GM12878 (cell line): Measurements from ENCODE around the gene PRKRA. TPM values are rescaled to one million over a fixed set of nuclear protein-coding genes. Genes with fewer than 3 reads are reported as not detected.

Experiments used
- ATF3 ChIP-seq: IDR thresholded peaks from 2 replicates; pipeline ENCODE4 v1.6.1; 2011; ENCODE audit warnings: low read depth, mild to moderate bottlenecking, low read length, moderate library complexity, borderline replicate concordance; ENCODE audit errors: extremely low read depth
- CBFB ChIP-seq: IDR thresholded peaks from 2 replicates; pipeline ENCODE4 v1.6.1; 2016; ENCODE audit warnings: antibody characterized with exemption, low read depth
- ELK1 ChIP-seq: IDR thresholded peaks from 2 replicates; pipeline ENCODE4 v1.6.1; 2012; ENCODE audit warnings: low read depth, low read length, improper control_type of control experiment
- IRF4 ChIP-seq: IDR thresholded peaks from 2 replicates; pipeline ENCODE4 v1.6.1; 2011; ENCODE audit warnings: low read depth, low read length
- NFIC ChIP-seq: IDR thresholded peaks from 2 replicates; pipeline ENCODE4 v1.6.1; 2012; ENCODE audit warnings: low read depth, mild to moderate bottlenecking, inconsistent platforms, low read length, moderate library complexity
- NR2C1 ChIP-seq: fragments of 450-650 bp; IDR thresholded peaks from 2 replicates; pipeline ENCODE4 v1.6.1; 2017; ENCODE audit warnings: antibody characterized with exemption, mild to moderate bottlenecking, moderate library complexity
- RBBP5 ChIP-seq: fragments of 200-600 bp; sonication (generic); conservative IDR thresholded peaks from 2 replicates; pipeline ENCODE4 v1.6.1; 2016
- RCOR1 ChIP-seq: conservative IDR thresholded peaks from 2 replicates; pipeline ENCODE4 v1.6.1; 2012; ENCODE audit warnings: low read depth, low read length, improper control_type of control experiment
- SIX5 ChIP-seq: IDR thresholded peaks from 2 replicates; pipeline ENCODE4 v1.6.1; 2011; ENCODE audit warnings: mild to moderate bottlenecking, low read depth, low read length, moderate library complexity; ENCODE audit not compliant: severe bottlenecking
- SPI1 ChIP-seq: IDR thresholded peaks from 2 replicates; pipeline ENCODE4 v1.6.1; 2011; ENCODE audit warnings: low read depth, mild to moderate bottlenecking, low read length, moderate library complexity, borderline replicate concordance; ENCODE audit not compliant: insufficient read depth
- USF2 ChIP-seq: IDR thresholded peaks from 2 replicates; pipeline ENCODE4 v1.6.1; 2011; ENCODE audit warnings: low read depth, low read length, improper control_type of control experiment, borderline replicate concordance
- ZNF217 ChIP-seq: fragments of 450-650 bp; IDR thresholded peaks from 2 replicates; pipeline ENCODE4 v1.6.1; 2017; ENCODE audit warnings: antibody characterized with exemption, mild to moderate bottlenecking
- ZZZ3 ChIP-seq: IDR thresholded peaks from 2 replicates; pipeline ENCODE4 v1.6.1; 2011; ENCODE audit warnings: low read depth; ENCODE audit not compliant: control insufficient read depth, insufficient read length
- polyA plus RNA-seq, 11 experiments: library from polyadenylated mRNA; depleted of rRNA in 4 of 11; unstranded in 6 of 11; stranded (reverse) in 5 of 11; fragments of >200 nt; fragmentation: Nextera tagmentation in 4 of 11; fragmentation: Illumina TruSeq in 1 of 11; extraction: Ambion mirVana in 4 of 11; extraction: Trizol in 1 of 11; gene quantifications; 1 replicate in 1 of 11; 2 replicates in 10 of 11; pipeline versions ENCODE4 v1.2.1 to v1.2.3, GENCODE V29; 2011 to 2016; ENCODE audit warnings: inconsistent platforms in 2 of 11, missing spikeins in 2 of 11, low read depth in 1 of 11
- total RNA-seq, 4 experiments: library from RNA; depleted of rRNA in 3 of 4; stranded (reverse); fragments of >200 nt in 3 of 4; fragmentation: Illumina TruSeq in 1 of 4; extraction: Trizol in 1 of 4; gene quantifications; 2 replicates each; pipeline versions ENCODE4 v1.2.1 to v1.2.3, GENCODE V29; 2013 to 2021
- TF ChIP-seq, protein P1 (sequence below): IDR thresholded peaks from 2 replicates; pipeline ENCODE4 v1.6.1; 2012; ENCODE audit warnings: improper control_type of control experiment, low read depth, low read length; ENCODE audit not compliant: insufficient replicate concordance
- TF ChIP-seq, protein P2 (sequence below): fragments of 450-650 bp; IDR thresholded peaks from 2 replicates; pipeline ENCODE4 v1.6.1; 2017; ENCODE audit warnings: antibody characterized with exemption, mild to moderate bottlenecking, moderate library complexity
- TF ChIP-seq, protein P3 (sequence below): IDR thresholded peaks from 2 replicates; pipeline ENCODE4 v1.6.1; 2012; ENCODE audit warnings: mild to moderate bottlenecking, low read depth, low read length

The PRKRA gene
- total and polyA plus RNA-seq, 10 of the 15 experiments (the other 5 are each of a cell fraction or from before 2014, with no cell fraction given) = 19.1 to 75.6 (median 51.7) TPM

GRCh38 chr2:178450524-178450773, 526 bp downstream of the PRKRA start (continued):
- TF ChIP-seq ELK1 = no peak
- TF ChIP-seq ZZZ3 = no peak
- no peak for TF ChIP-seq NFIC
- TF ChIP-seq USF2 = no peak
- 0 out of 2 replicates have a peak, but pooled peaks have one; percentile 18 for TF ChIP-seq NR2C1
- TF ChIP-seq SIX5 = no peak
- TF ChIP-seq, protein P1, sequence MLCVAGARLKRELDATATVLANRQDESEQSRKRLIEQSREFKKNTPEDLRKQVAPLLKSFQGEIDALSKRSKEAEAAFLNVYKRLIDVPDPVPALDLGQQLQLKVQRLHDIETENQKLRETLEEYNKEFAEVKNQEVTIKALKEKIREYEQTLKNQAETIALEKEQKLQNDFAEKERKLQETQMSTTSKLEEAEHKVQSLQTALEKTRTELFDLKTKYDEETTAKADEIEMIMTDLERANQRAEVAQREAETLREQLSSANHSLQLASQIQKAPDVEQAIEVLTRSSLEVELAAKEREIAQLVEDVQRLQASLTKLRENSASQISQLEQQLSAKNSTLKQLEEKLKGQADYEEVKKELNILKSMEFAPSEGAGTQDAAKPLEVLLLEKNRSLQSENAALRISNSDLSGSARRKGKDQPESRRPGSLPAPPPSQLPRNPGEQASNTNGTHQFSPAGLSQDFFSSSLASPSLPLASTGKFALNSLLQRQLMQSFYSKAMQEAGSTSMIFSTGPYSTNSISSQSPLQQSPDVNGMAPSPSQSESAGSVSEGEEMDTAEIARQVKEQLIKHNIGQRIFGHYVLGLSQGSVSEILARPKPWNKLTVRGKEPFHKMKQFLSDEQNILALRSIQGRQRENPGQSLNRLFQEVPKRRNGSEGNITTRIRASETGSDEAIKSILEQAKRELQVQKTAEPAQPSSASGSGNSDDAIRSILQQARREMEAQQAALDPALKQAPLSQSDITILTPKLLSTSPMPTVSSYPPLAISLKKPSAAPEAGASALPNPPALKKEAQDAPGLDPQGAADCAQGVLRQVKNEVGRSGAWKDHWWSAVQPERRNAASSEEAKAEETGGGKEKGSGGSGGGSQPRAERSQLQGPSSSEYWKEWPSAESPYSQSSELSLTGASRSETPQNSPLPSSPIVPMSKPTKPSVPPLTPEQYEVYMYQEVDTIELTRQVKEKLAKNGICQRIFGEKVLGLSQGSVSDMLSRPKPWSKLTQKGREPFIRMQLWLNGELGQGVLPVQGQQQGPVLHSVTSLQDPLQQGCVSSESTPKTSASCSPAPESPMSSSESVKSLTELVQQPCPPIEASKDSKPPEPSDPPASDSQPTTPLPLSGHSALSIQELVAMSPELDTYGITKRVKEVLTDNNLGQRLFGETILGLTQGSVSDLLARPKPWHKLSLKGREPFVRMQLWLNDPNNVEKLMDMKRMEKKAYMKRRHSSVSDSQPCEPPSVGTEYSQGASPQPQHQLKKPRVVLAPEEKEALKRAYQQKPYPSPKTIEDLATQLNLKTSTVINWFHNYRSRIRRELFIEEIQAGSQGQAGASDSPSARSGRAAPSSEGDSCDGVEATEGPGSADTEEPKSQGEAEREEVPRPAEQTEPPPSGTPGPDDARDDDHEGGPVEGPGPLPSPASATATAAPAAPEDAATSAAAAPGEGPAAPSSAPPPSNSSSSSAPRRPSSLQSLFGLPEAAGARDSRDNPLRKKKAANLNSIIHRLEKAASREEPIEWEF = no peak
- no peak for TF ChIP-seq RBBP5
- TF ChIP-seq SPI1 = no peak
- TF ChIP-seq ZNF217 = no peak
- TF ChIP-seq, protein P2, sequence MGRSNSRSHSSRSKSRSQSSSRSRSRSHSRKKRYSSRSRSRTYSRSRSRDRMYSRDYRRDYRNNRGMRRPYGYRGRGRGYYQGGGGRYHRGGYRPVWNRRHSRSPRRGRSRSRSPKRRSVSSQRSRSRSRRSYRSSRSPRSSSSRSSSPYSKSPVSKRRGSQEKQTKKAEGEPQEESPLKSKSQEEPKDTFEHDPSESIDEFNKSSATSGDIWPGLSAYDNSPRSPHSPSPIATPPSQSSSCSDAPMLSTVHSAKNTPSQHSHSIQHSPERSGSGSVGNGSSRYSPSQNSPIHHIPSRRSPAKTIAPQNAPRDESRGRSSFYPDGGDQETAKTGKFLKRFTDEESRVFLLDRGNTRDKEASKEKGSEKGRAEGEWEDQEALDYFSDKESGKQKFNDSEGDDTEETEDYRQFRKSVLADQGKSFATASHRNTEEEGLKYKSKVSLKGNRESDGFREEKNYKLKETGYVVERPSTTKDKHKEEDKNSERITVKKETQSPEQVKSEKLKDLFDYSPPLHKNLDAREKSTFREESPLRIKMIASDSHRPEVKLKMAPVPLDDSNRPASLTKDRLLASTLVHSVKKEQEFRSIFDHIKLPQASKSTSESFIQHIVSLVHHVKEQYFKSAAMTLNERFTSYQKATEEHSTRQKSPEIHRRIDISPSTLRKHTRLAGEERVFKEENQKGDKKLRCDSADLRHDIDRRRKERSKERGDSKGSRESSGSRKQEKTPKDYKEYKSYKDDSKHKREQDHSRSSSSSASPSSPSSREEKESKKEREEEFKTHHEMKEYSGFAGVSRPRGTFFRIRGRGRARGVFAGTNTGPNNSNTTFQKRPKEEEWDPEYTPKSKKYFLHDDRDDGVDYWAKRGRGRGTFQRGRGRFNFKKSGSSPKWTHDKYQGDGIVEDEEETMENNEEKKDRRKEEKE = no peak
- TF ChIP-seq RCOR1 = no peak
- TF ChIP-seq, protein P3, sequence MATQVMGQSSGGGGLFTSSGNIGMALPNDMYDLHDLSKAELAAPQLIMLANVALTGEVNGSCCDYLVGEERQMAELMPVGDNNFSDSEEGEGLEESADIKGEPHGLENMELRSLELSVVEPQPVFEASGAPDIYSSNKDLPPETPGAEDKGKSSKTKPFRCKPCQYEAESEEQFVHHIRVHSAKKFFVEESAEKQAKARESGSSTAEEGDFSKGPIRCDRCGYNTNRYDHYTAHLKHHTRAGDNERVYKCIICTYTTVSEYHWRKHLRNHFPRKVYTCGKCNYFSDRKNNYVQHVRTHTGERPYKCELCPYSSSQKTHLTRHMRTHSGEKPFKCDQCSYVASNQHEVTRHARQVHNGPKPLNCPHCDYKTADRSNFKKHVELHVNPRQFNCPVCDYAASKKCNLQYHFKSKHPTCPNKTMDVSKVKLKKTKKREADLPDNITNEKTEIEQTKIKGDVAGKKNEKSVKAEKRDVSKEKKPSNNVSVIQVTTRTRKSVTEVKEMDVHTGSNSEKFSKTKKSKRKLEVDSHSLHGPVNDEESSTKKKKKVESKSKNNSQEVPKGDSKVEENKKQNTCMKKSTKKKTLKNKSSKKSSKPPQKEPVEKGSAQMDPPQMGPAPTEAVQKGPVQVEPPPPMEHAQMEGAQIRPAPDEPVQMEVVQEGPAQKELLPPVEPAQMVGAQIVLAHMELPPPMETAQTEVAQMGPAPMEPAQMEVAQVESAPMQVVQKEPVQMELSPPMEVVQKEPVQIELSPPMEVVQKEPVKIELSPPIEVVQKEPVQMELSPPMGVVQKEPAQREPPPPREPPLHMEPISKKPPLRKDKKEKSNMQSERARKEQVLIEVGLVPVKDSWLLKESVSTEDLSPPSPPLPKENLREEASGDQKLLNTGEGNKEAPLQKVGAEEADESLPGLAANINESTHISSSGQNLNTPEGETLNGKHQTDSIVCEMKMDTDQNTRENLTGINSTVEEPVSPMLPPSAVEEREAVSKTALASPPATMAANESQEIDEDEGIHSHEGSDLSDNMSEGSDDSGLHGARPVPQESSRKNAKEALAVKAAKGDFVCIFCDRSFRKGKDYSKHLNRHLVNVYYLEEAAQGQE = no peak
- no peak for TF ChIP-seq IRF4
- no peak for TF ChIP-seq ATF3
- no peak for TF ChIP-seq CBFB
